Ishikawa (cell line): Measurements from ENCODE around the gene CARD8.

Experiments used
- CEBPB ChIP-seq: IDR thresholded peaks from 2 replicates; pipeline ENCODE4 v1.6.1; 2012
- CREB1 ChIP-seq: IDR thresholded peaks from 2 replicates; pipeline ENCODE4 v1.6.1; 2012; ENCODE audit warnings: low read depth
- EGR1 ChIP-seq: IDR thresholded peaks from 2 replicates; pipeline ENCODE4 v1.6.1; 2012
- EP300 ChIP-seq: IDR thresholded peaks from 2 replicates; pipeline ENCODE4 v1.6.1; 2012; ENCODE audit warnings: borderline replicate concordance
- FOXM1 ChIP-seq: IDR thresholded peaks from 2 replicates; pipeline ENCODE4 v1.6.1; 2012; ENCODE audit warnings: low read depth, borderline replicate concordance
- MAX ChIP-seq: IDR thresholded peaks from 2 replicates; pipeline ENCODE4 v1.6.1; 2012
- NFIC ChIP-seq: IDR thresholded peaks from 2 replicates; pipeline ENCODE4 v1.6.1; 2012
- RAD21 ChIP-seq: IDR thresholded peaks from 2 replicates; pipeline ENCODE4 v1.6.1; 2012; ENCODE audit warnings: low read depth
- TAF1 ChIP-seq: IDR thresholded peaks from 2 replicates; pipeline ENCODE4 v1.6.1; 2012; ENCODE audit warnings: low read depth, mild to moderate bottlenecking
- TCF12 ChIP-seq: IDR thresholded peaks from 2 replicates; pipeline ENCODE4 v1.6.1; 2012; ENCODE audit warnings: low read depth
- TEAD4 ChIP-seq: IDR thresholded peaks from 2 replicates; pipeline ENCODE4 v1.6.1; 2012
- YY1 ChIP-seq: IDR thresholded peaks from 2 replicates; pipeline ENCODE4 v1.6.1; 2012; ENCODE audit warnings: low read depth
- ZBTB7A ChIP-seq: IDR thresholded peaks from 2 replicates; pipeline ENCODE4 v1.6.1; 2012; ENCODE audit warnings: low read depth
- TF ChIP-seq, protein P1 (sequence below): IDR thresholded peaks from 2 replicates; pipeline ENCODE4 v1.6.1; 2012
- TF ChIP-seq, protein P2 (sequence below): IDR thresholded peaks from 2 replicates; pipeline ENCODE4 v1.6.1; 2012; ENCODE audit warnings: low read depth, mild to moderate bottlenecking

The CARD8 gene

GRCh38 chr19:48292798-48293197 lies 37.1 kb upstream of the CARD8 start:
- no peak for TF ChIP-seq TAF1
- TF ChIP-seq MAX = no peak
- no peak for TF ChIP-seq NFIC
- TF ChIP-seq CEBPB = no peak
- no peak for TF ChIP-seq ZBTB7A

GRCh38 chr19:48290771-48291488 lies 35.2 kb upstream of the CARD8 start:
- TF ChIP-seq MAX (peak; percentile 40; the same call in 1 of the 2 replicates), YY1 (no peak), RAD21 (peak; percentile 87), FOXM1 (no peak), EP300 (0 out of 2 replicates have a peak, but pooled peaks have one; percentile 10), TAF1 (no peak), ZBTB7A (peak; percentile 29; the same call in 1 of the 2 replicates), TCF12 (0 out of 2 replicates have a peak, but pooled peaks have one; percentile 23), NFIC (no peak)
- TF ChIP-seq, protein P1, sequence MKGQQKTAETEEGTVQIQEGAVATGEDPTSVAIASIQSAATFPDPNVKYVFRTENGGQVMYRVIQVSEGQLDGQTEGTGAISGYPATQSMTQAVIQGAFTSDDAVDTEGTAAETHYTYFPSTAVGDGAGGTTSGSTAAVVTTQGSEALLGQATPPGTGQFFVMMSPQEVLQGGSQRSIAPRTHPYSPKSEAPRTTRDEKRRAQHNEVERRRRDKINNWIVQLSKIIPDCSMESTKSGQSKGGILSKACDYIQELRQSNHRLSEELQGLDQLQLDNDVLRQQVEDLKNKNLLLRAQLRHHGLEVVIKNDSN = no peak

- TF ChIP-seq CREB1 = no peak
- TF ChIP-seq ZBTB7A = no peak
- no peak for TF ChIP-seq MAX
- no peak for TF ChIP-seq TAF1
- no peak for TF ChIP-seq EP300
- TF ChIP-seq, protein P2, sequence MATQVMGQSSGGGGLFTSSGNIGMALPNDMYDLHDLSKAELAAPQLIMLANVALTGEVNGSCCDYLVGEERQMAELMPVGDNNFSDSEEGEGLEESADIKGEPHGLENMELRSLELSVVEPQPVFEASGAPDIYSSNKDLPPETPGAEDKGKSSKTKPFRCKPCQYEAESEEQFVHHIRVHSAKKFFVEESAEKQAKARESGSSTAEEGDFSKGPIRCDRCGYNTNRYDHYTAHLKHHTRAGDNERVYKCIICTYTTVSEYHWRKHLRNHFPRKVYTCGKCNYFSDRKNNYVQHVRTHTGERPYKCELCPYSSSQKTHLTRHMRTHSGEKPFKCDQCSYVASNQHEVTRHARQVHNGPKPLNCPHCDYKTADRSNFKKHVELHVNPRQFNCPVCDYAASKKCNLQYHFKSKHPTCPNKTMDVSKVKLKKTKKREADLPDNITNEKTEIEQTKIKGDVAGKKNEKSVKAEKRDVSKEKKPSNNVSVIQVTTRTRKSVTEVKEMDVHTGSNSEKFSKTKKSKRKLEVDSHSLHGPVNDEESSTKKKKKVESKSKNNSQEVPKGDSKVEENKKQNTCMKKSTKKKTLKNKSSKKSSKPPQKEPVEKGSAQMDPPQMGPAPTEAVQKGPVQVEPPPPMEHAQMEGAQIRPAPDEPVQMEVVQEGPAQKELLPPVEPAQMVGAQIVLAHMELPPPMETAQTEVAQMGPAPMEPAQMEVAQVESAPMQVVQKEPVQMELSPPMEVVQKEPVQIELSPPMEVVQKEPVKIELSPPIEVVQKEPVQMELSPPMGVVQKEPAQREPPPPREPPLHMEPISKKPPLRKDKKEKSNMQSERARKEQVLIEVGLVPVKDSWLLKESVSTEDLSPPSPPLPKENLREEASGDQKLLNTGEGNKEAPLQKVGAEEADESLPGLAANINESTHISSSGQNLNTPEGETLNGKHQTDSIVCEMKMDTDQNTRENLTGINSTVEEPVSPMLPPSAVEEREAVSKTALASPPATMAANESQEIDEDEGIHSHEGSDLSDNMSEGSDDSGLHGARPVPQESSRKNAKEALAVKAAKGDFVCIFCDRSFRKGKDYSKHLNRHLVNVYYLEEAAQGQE = no peak
- no peak for TF ChIP-seq EGR1
- TF ChIP-seq, protein P1 = no peak
- TF ChIP-seq TEAD4 = no peak
These were observed 34.7 kb upstream of the CARD8 start for GRCh38 chr19:48290401-48290770.

GRCh38 chr19:48287748-48288147 lies 32.0 kb upstream of the CARD8 start:
- TF ChIP-seq TAF1 = no peak
- TF ChIP-seq TEAD4 = no peak
- no peak for TF ChIP-seq YY1
- TF ChIP-seq ZBTB7A = no peak
- TF ChIP-seq, protein P2 = no peak
- no peak for TF ChIP-seq RAD21
- TF ChIP-seq EGR1 = no peak
- no peak for TF ChIP-seq CREB1
- no peak for TF ChIP-seq FOXM1
- TF ChIP-seq, protein P1 = no peak
- no peak for TF ChIP-seq CEBPB
- TF ChIP-seq EP300 = no peak
- no peak for TF ChIP-seq MAX
- TF ChIP-seq TCF12 = no peak
- TF ChIP-seq NFIC = no peak

DNA sequence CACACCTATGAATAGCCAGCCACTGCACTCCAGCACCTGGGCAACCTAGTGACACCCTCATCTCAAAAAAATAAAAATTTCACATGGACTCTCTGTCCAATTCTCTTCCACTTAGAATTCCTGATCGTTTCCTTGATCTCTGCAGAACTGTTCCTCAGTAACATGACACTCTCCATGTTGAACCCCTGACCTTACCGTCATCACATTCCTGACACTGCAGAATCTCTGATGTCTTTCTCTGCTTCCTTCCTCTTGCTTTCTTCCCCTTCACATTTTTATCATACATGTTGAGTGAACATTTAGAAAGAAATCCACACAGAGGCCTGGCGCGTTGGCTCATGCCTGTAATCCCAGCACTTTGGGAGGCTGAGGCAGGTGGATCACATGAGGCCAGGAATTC lies 29.2 kb upstream of the CARD8 start:
- TF ChIP-seq, protein P2 = no peak
- no peak for TF ChIP-seq NFIC
- no peak for TF ChIP-seq CEBPB
- TF ChIP-seq TCF12 = no peak
- no peak for TF ChIP-seq EP300
- no peak for TF ChIP-seq ZBTB7A
- TF ChIP-seq, protein P1 = no peak
- no peak for TF ChIP-seq RAD21
- no peak for TF ChIP-seq CREB1
- TF ChIP-seq EGR1 = no peak
- TF ChIP-seq TEAD4 = no peak
- no peak for TF ChIP-seq MAX
- no peak for TF ChIP-seq YY1
- TF ChIP-seq TAF1 = no peak
